H9 (cell line): ENCODE measurements around the gene CHST14. TPM values are rescaled to one million over a fixed set of nuclear protein-coding genes. Genes with fewer than 3 reads are reported as not detected.

Source experiments
- DNase-seq: peaks from one replicate; pipeline ENCODE4 v3.0.0-alpha.2; 2017
- H2AFZ ChIP-seq: one replicate; pipeline ENCODE4 v1.6.1; 2013; ENCODE audit warnings: mild to moderate bottlenecking, low read length, control low read depth, moderate library complexity
- H2AK5ac ChIP-seq: 2 replicates; pipeline ENCODE4 v1.6.1; 2013; ENCODE audit warnings: low read length, control low read depth, mixed read lengths; ENCODE audit not compliant: insufficient read length
- H2BK120ac ChIP-seq: one replicate; pipeline ENCODE4 v1.6.1; 2013; ENCODE audit warnings: low read depth, mild to moderate bottlenecking, low read length, control low read depth, inconsistent platforms; ENCODE audit not compliant: poor library complexity, severe bottlenecking
- H2BK12ac ChIP-seq: 2 replicates; pipeline ENCODE4 v1.6.1; 2013; ENCODE audit warnings: low read length, control low read depth, mixed read lengths, low read depth; ENCODE audit not compliant: insufficient read length
- H2BK15ac ChIP-seq: 2 replicates; pipeline ENCODE4 v1.6.1; 2013; ENCODE audit warnings: low read depth, low read length, control low read depth
- H2BK20ac ChIP-seq: one replicate; pipeline ENCODE4 v1.6.1; 2013; ENCODE audit warnings: low read depth, mild to moderate bottlenecking, low read length, control low read depth, inconsistent platforms; ENCODE audit not compliant: poor library complexity, severe bottlenecking
- H2BK5ac ChIP-seq: 2 replicates; pipeline ENCODE4 v1.6.1; 2013; ENCODE audit warnings: low read length, control low read depth, mixed read lengths; ENCODE audit not compliant: insufficient read length
- H3K14ac ChIP-seq: 2 replicates; pipeline ENCODE4 v1.6.1; 2013; ENCODE audit warnings: low read length, control low read depth; ENCODE audit not compliant: insufficient read depth
- H3K18ac ChIP-seq: 2 replicates; pipeline ENCODE4 v1.6.1; 2013; ENCODE audit warnings: low read depth, mild to moderate bottlenecking, mixed read lengths, low read length, control low read depth; ENCODE audit not compliant: insufficient read length
- H3K23ac ChIP-seq: 2 replicates; pipeline ENCODE4 v1.6.1; 2013; ENCODE audit warnings: low read length, control low read depth, mixed read lengths, low read depth; ENCODE audit not compliant: insufficient read length
- H3K23me2 ChIP-seq: 2 replicates; pipeline ENCODE4 v1.6.1; 2013; ENCODE audit warnings: low read depth, mild to moderate bottlenecking, mixed read lengths, low read length, control low read depth; ENCODE audit not compliant: insufficient read length, poor library complexity, severe bottlenecking
- H3K27ac ChIP-seq: 2 replicates; pipeline ENCODE4 v1.5.1; 2013; ENCODE audit warnings: low read length, control low read depth, mixed read lengths, low read depth; ENCODE audit not compliant: insufficient read length
- H3K27me3 ChIP-seq: 2 replicates; pipeline ENCODE4 v1.6.1; 2013; ENCODE audit warnings: low read length, control low read depth, inconsistent platforms; ENCODE audit not compliant: insufficient read depth
- H3K4ac ChIP-seq: 2 replicates; pipeline ENCODE4 v1.6.1; 2013; ENCODE audit warnings: low read depth, mild to moderate bottlenecking, control low read depth, inconsistent platforms, low read length, moderate library complexity
- H3K4me1 ChIP-seq: 2 replicates; pipeline ENCODE4 v1.6.1; 2013; ENCODE audit warnings: low read length, control low read depth, inconsistent platforms; ENCODE audit not compliant: insufficient read depth
- H3K4me2 ChIP-seq: 2 replicates; pipeline ENCODE4 v1.6.1; 2013; ENCODE audit warnings: low read length, control low read depth, mixed read lengths; ENCODE audit not compliant: insufficient read length, insufficient read depth
- H3K56ac ChIP-seq: 2 replicates; pipeline ENCODE4 v1.6.1; 2013; ENCODE audit warnings: low read depth, mild to moderate bottlenecking, mixed read lengths, low read length, control low read depth; ENCODE audit not compliant: insufficient read length
- H3K79me1 ChIP-seq: 2 replicates; pipeline ENCODE4 v1.6.1; 2013; ENCODE audit warnings: low read depth, mild to moderate bottlenecking, moderate library complexity, low read length, control low read depth, inconsistent platforms; ENCODE audit not compliant: insufficient read depth, poor library complexity, severe bottlenecking
- H3K79me2 ChIP-seq: 2 replicates; pipeline ENCODE4 v1.6.1; 2013; ENCODE audit warnings: low read length, control low read depth, inconsistent platforms; ENCODE audit not compliant: insufficient read depth
- H3K9ac ChIP-seq: 2 replicates; pipeline ENCODE4 v1.6.1; 2013; ENCODE audit warnings: low read length, control low read depth, mixed read lengths; ENCODE audit not compliant: insufficient read length; ENCODE audit errors: extremely low read depth
- H3K9me3 ChIP-seq: one replicate; pipeline ENCODE4 v1.6.1; 2013; ENCODE audit warnings: low read depth, low read length, inconsistent platforms; ENCODE audit not compliant: control insufficient read depth
- H3T11ph ChIP-seq: one replicate; pipeline ENCODE4 v1.6.1; 2013; ENCODE audit warnings: mild to moderate bottlenecking, low read length, control low read depth, inconsistent platforms
- H4K20me1 ChIP-seq: one replicate; pipeline ENCODE4 v1.6.1; 2013; ENCODE audit not compliant: control insufficient read depth, insufficient read length, insufficient read depth
- H4K5ac ChIP-seq: 2 replicates; pipeline ENCODE4 v1.6.1; 2013; ENCODE audit warnings: low read depth, mild to moderate bottlenecking, mixed read lengths, low read length, control low read depth; ENCODE audit not compliant: insufficient read length
- H4K8ac ChIP-seq: replicated peaks from 2 replicates; pipeline ENCODE4 v1.6.1; 2013; ENCODE audit warnings: low read length, control low read depth, mixed read lengths, low read depth; ENCODE audit not compliant: insufficient read length
- H4K91ac ChIP-seq: 2 replicates; pipeline ENCODE4 v1.6.1; 2013; ENCODE audit warnings: low read depth, mild to moderate bottlenecking, moderate library complexity, mixed read lengths, low read length, control low read depth; ENCODE audit not compliant: insufficient read length
- H3K27ac Mint-ChIP-seq, 3 experiments: 2 replicates in 2 of 3; 3 replicates in 1 of 3; pipeline ENCODE4 v1.8.0; 2020 to 2021; ENCODE audit warnings: mixed read lengths in 3 of 3, mild to moderate bottlenecking in 1 of 3, moderate library complexity in 1 of 3
- H3K27me3 Mint-ChIP-seq: 2 replicates; pipeline ENCODE4 v1.8.0; 2021; ENCODE audit warnings: low read depth, mild to moderate bottlenecking, moderate library complexity, mixed read lengths
- H3K36me3 Mint-ChIP-seq, 3 experiments: 2 replicates in 2 of 3; 3 replicates in 1 of 3; pipeline ENCODE4 v1.8.0; 2020 to 2021; ENCODE audit warnings: low read depth in 3 of 3, mixed read lengths in 3 of 3; ENCODE audit not compliant: insufficient read depth in 1 of 3
- H3K4me1 Mint-ChIP-seq, 2 experiments: 2 replicates each; pipeline ENCODE4 v1.8.0; 2020; ENCODE audit warnings: mixed read lengths in 2 of 2
- H3K4me3 Mint-ChIP-seq, 2 experiments: 2 replicates in 1 of 2; 3 replicates in 1 of 2; pipeline ENCODE4 v1.8.0; 2020 to 2021; ENCODE audit warnings: mild to moderate bottlenecking in 2 of 2, mixed read lengths in 2 of 2, moderate library complexity in 1 of 2
- H3K9me3 Mint-ChIP-seq, 2 experiments: 2 replicates in 1 of 2; 3 replicates in 1 of 2; pipeline ENCODE4 v1.8.0; 2020; ENCODE audit warnings: mild to moderate bottlenecking in 2 of 2, mixed read lengths in 2 of 2, moderate library complexity in 1 of 2
- WGBS: extraction: QIAGEN DNeasy Blood & Tissue Kit; methylation state at CpG from one replicate; pipeline ENCODE4 v1.1.7; 2013; ENCODE audit warnings: missing lambda C conversion rate, low lambda C conversion rate, mixed read lengths; ENCODE audit not compliant: insufficient read length; ENCODE audit errors: extremely low coverage; 5-methylcytosine and 5-hydroxymethylcytosine counted together
- total RNA-seq: library from RNA; stranded (reverse); gene quantifications from 2 replicates; pipeline ENCODE4 v1.2.1, GENCODE V29; 2021
- TF ChIP-seq, protein P1 (sequence below): fragments of 200-600 bp; sonication (generic); conservative IDR thresholded peaks from 3 replicates; pipeline ENCODE4 v1.8.0; 2021; ENCODE audit warnings: antibody characterized with exemption, mild to moderate bottlenecking

Gene CHST14
- total RNA-seq, 1 experiment from 2014 or later: 25.7 TPM

DNA sequence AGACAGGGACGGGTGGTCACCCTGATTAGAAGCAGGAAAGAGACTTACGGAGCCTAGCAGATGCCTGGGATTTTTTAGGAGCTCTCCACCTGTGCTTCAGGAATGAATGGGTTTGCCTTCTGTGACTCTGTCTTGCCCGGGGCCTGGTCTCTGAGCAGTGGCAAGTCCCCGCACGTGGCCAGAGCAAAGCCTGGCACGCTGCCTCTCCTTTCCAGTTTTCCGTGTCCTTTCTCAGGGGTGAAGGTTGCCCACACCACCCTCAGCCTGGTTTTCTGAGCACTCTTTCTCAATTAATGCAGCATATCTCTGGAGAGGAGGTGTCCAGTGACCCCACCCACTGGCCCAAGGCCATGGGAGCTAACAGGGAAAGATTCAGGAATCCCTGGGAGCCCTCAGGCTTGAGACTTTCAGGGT lies 14.5 kb upstream of the CHST14 start:
- Histone ChIP-seq H3K14ac (no peak overlapping the region), H4K20me1 (no peaks in the 10 kb centered on the region), H3K9ac (no peak overlapping the region), H3K27ac (no peak overlapping the region), H4K8ac (no peak overlapping the region), H2BK5ac (no peak overlapping the region), H2BK15ac (no peak overlapping the region), H3K56ac (no peak overlapping the region), H3K18ac (no peak overlapping the region), H2BK20ac (no peak overlapping the region), H4K91ac (no peak overlapping the region), H3K27me3 (no peaks in the 10 kb centered on the region), H3K23me2 (no peaks in the 10 kb centered on the region), H2AFZ (no peak overlapping the region), H2BK12ac (no peak overlapping the region), H3K4me2 (no peak overlapping the region), H3K4me1 (peaks cover 12% of the 10 kb centered on the region; the same call in 1 of the 2 replicates), H4K5ac (no peak overlapping the region), H2AK5ac (no peak overlapping the region), H3K9me3 (no peaks in the 10 kb centered on the region), H3K79me1 (peaks cover 13% of the 10 kb centered on the region), H3T11ph (no peak overlapping the region), H3K23ac (no peak overlapping the region), H2BK120ac (no peak overlapping the region), H3K79me2 (peaks cover 40% of the 10 kb centered on the region; the same call in 1 of the 2 replicates), H3K4ac (no peak overlapping the region)
- Mint-ChIP-seq H3K4me3 (no peak overlapping the region), H3K27me3 (no peaks in the 10 kb centered on the region), H3K27ac (peak overlapping the region in 2 of 3 experiments; percentile 64 to 76; a peak in 4 of 7 replicates), H3K9me3 (no peaks in the 10 kb centered on the region), H3K36me3 (peaks cover 9 to 30% (median 10%) of the 10 kb centered on the region in 3 experiments; a peak in 6 of 7 replicates), H3K4me1 (peaks cover 53 to 54% of the 10 kb centered on the region in 2 experiments)
- no peak for DNase-seq
- TF ChIP-seq, protein P1, sequence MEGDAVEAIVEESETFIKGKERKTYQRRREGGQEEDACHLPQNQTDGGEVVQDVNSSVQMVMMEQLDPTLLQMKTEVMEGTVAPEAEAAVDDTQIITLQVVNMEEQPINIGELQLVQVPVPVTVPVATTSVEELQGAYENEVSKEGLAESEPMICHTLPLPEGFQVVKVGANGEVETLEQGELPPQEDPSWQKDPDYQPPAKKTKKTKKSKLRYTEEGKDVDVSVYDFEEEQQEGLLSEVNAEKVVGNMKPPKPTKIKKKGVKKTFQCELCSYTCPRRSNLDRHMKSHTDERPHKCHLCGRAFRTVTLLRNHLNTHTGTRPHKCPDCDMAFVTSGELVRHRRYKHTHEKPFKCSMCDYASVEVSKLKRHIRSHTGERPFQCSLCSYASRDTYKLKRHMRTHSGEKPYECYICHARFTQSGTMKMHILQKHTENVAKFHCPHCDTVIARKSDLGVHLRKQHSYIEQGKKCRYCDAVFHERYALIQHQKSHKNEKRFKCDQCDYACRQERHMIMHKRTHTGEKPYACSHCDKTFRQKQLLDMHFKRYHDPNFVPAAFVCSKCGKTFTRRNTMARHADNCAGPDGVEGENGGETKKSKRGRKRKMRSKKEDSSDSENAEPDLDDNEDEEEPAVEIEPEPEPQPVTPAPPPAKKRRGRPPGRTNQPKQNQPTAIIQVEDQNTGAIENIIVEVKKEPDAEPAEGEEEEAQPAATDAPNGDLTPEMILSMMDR: no peak
- WGBS: no CpG with 5 or more reads among the region's 7 CpGs
